ENCODE measurements around the gene GJA3.

The GJA3 gene

DNA sequence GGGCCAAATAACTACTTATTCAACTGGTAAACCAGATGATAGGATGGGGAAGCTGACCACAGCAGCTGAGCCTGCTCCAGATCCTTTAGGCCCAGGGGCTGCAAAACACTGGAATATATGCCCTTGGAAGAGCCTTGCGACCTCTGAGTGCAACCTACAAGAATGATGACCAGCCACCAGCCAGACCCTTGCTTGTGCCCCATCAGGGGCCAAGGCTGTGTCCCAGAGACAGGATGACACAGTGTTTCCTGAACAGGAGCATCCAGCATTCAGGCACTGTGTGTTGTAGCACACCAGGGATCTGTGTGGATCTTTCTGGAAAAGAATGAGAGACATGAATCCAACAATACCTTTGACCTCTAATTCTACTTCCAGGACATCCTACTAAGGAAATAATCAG is 14.5 kb downstream of the GJA3 start:
- Histone ChIP-seq H4K20me1 (ENCODE audit: insufficient read depth, low read length) (no peaks in the 10 kb centered on the region; the same call in 1 of the 2 replicates), H3K4me1 (ENCODE audit: insufficient read depth, low read length) (no peaks in the 10 kb centered on the region), H3K79me2 (ENCODE audit: insufficient read depth, low read length) (no peaks in the 10 kb centered on the region), H3K27me3 (ENCODE audit: insufficient read depth, low read length, poor library complexity) (peaks cover 5% of the 10 kb centered on the region), H3K36me3 (ENCODE audit: insufficient read depth, low read length) (no peaks in the 10 kb centered on the region), H3K9ac (ENCODE audit: low read depth, low read length) (no peak overlapping the region), H3K27ac (ENCODE audit: low read length) (no peak overlapping the region), H3K9me3 (ENCODE audit: insufficient read depth, low read length, severe bottlenecking) (no peaks in the 10 kb centered on the region), H2AFZ (ENCODE audit: low read depth, low read length) (no peak overlapping the region), H3K4me3 (ENCODE audit: low read depth in 1 of 2, low read length in 2 of 2) (no peak overlapping the region), H3K4me2 (ENCODE audit: insufficient read depth, low read length) (no peak overlapping the region)
- TF ChIP-seq EZH2 (IDR thresholded peaks at IDR 0.05; ENCODE audit: borderline replicate concordance, low read depth, low read length, severe bottlenecking): no peak
- TF ChIP-seq CTCF (IDR thresholded peaks at IDR 0.05; ENCODE audit: borderline replicate concordance, extremely low read depth, low read length, poor library complexity, severe bottlenecking): no peak
- ATAC-seq (ENCODE audit: insufficient read depth, low read depth) (no peak), DNase-seq (no peak)

GRCh38 chr13:20145521-20145920 is 15.3 kb downstream of the GJA3 start:
- no peak overlapping the region for H3K9ac ChIP-seq (ENCODE audit: low read depth, low read length)
- H3K4me3 ChIP-seq (ENCODE audit: low read depth in 1 of 2, low read length in 2 of 2): no peak overlapping the region
- no peaks in the 10 kb centered on the region for H3K79me2 ChIP-seq (ENCODE audit: insufficient read depth, low read length)
- no peak overlapping the region for H3K4me2 ChIP-seq (ENCODE audit: insufficient read depth, low read length)
- H2AFZ ChIP-seq (ENCODE audit: low read depth, low read length): no peak overlapping the region
- H3K27ac ChIP-seq (ENCODE audit: low read length): no peak overlapping the region
- peaks cover 5% of the 10 kb centered on the region for H3K27me3 ChIP-seq (ENCODE audit: insufficient read depth, low read length, poor library complexity)
- no peaks in the 10 kb centered on the region for H3K36me3 ChIP-seq (ENCODE audit: insufficient read depth, low read length)
- no peaks in the 10 kb centered on the region for H3K9me3 ChIP-seq (ENCODE audit: insufficient read depth, low read length, severe bottlenecking)
- no peak for TF ChIP-seq CTCF (IDR thresholded peaks at IDR 0.05; ENCODE audit: borderline replicate concordance, extremely low read depth, low read length, poor library complexity, severe bottlenecking)
- TF ChIP-seq EZH2 (IDR thresholded peaks at IDR 0.05; ENCODE audit: borderline replicate concordance, low read depth, low read length, severe bottlenecking): no peak
- DNase-seq (no peak), ATAC-seq (ENCODE audit: insufficient read depth, low read depth) (no peak)
- H3K4me1 ChIP-seq (ENCODE audit: insufficient read depth, low read length): no peaks in the 10 kb centered on the region
- no peaks in the 10 kb centered on the region; the same call in 1 of the 2 replicates for H4K20me1 ChIP-seq (ENCODE audit: insufficient read depth, low read length)

- Histone ChIP-seq H3K27ac (ENCODE audit: low read length) (no peak overlapping the region), H3K79me2 (ENCODE audit: insufficient read depth, low read length) (no peaks in the 10 kb centered on the region), H3K4me3 (ENCODE audit: low read depth in 1 of 2, low read length in 2 of 2) (no peak overlapping the region), H4K20me1 (ENCODE audit: insufficient read depth, low read length) (no peaks in the 10 kb centered on the region), H3K4me2 (ENCODE audit: insufficient read depth, low read length) (no peak overlapping the region), H2AFZ (ENCODE audit: low read depth, low read length) (no peak overlapping the region), H3K9ac (ENCODE audit: low read depth, low read length) (no peak overlapping the region), H3K4me1 (ENCODE audit: insufficient read depth, low read length) (no peaks in the 10 kb centered on the region), H3K36me3 (ENCODE audit: insufficient read depth, low read length) (no peaks in the 10 kb centered on the region), H3K27me3 (ENCODE audit: insufficient read depth, low read length, poor library complexity) (peaks cover 8% of the 10 kb centered on the region), H3K9me3 (ENCODE audit: insufficient read depth, low read length, severe bottlenecking) (no peaks in the 10 kb centered on the region)
- DNase-seq: no peak
- 0 out of 3 replicates have a peak, but pooled peaks have one; percentile 29 for ATAC-seq (ENCODE audit: insufficient read depth, low read depth)
- no peak for TF ChIP-seq CTCF (IDR thresholded peaks at IDR 0.05; ENCODE audit: borderline replicate concordance, extremely low read depth, low read length, poor library complexity, severe bottlenecking)
- TF ChIP-seq EZH2 (IDR thresholded peaks at IDR 0.05; ENCODE audit: borderline replicate concordance, low read depth, low read length, severe bottlenecking): no peak
These were observed 16.6 kb downstream of the GJA3 start for GRCh38 chr13:20144141-20144850.
